HG03432 (cell line): ENCODE data around the gene PIK3R6.
"Not testable (repeated sequence)": the region's sequence is repeated elsewhere in the genome, so short reads cannot be mapped to it uniquely, and the experiment has no call there.

ENCODE experiments used
- ATAC-seq: cut with Tn5 transposase; IDR thresholded peaks from one replicate; pipeline ENCODE4 v1.9.1; 2021; ENCODE audit warnings: mild to moderate bottlenecking, moderate library complexity; ENCODE audit not compliant: unreplicated experiment

PIK3R6 gene

DNA sequence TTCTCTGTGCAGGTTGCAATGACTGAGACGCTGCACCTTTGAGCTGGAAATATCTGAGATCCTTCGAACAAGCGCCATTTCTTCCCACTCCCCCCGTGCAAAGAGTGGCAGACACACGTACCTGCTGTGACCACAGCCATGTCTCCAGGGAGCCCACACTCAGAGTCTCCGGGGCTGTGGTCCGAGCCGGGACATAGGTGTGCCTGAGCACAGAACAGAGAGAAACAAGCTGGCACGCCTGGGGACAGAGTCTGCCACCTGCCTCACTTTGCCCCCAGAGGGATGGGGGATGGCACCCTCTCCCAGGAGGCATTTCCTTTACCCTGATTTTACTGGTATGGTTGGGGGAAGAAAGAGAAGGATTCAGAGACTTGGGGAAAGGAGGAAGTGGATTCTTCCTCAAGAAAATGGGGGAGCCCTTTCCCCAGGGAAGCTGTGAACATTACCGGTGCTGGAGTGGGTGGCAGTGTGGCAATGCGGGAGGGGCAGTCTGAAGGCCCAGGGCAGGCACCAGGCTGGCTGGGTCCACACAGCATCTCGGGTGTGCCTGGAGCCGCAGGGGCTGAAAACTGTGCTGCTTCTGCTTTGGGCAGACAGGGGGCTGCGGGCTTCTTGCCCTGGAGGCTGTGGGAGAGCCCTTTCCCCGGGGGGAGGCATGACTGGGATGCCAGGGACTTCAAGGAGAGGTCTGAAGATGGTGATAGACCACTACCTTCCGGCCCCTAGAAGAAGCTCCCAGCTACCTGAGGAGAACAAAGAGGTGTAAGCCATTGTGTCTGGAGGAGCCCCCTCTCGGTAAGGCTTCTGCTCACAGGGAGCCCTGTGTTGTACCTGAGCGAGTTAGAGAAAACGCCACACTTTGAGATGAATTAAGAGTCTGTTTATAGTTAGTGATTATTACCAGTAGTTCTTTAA, 6.6 kb upstream of the PIK3R6 start:
- no peak for ATAC-seq

DNA sequence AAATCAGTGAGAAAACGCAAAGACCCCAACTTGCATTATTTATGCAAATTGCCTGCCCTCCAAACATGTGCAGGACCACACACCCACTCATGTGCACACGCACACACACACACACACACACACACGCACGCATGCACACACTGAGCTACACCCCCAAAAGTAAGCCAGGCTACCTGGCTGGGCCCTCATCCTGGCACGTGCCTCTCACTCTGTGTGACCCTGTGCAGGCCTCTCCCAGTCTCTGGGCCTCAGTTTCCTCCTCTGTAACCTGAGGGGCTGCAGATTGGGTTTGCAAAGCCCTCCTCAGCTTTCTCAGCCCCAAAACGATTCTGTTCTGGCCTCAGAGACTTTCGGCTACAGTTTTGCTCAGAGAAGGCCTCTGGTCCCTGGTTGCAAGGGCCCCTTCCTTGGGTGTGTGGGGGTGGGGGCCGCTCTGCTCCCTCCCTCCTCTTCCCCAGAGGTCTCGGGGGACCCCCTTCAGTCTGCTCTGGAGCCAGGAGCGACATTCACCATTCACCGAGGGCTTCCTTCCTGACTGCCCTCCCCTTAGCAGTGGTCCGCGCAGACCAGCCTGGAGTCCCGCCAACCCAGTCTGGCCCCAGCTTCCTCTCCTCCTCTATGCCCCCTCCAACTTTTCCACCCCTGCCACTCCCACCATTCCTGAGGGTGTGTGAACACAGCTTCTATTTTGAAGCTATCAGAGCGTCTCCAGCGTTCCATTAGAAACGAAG, 5.4 kb upstream of the PIK3R6 start:
- ATAC-seq = no peak

DNA sequence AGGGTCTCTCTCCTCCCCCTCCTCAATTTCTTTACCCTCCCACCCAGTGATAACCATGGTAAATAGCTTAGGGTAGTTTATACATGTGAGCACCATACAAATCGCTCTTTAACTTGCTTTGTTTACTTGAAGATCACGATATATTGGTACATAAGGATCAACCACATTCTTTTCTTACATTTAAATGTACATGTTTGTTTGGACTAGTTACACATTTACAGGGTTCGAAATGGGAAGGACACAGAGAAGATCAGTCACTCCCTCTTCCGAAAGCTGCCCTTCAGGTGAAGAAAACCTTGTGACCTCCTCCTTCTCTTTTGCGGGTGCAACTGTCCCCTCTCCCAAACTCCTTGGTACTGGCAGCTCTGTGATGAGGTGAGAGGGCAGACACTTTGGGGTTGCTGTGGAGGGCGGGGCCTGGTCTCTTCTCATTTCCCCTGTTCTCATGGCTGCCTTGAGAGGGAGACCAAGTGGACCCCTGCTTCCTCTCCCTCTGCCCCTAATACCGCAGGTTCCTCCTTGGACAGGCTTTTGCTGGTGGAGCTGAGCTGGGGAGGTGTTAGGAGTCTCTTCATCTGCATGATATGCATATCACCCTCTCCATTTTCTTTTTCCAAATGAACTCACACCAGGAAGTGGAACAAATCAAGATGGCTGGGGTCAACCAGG, 4.7 kb upstream of the PIK3R6 start:
- ATAC-seq = no peak

DNA sequence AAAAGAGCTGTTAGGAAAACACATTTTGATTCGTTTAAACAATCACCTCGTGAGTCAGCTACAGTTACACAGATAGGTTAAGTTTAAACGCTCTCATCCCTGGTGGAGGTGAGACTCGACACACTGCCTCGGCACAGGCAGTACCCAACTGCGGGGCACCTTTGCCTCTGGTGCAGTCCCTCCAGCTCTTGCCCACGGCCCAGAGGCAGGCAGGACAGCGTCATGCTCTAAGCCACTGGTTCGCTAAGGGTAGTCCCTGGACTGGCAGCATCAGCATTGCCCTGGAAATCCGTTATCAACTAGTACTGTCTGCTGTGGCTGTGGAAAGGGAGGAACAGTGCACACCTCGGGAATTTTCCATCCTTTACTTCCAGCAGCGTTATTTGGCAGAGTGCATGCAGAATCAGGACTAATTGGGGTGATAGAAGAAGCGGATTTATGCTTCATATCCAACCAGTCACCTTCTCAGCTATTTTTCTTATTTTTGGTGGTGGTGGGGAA, 3.7 kb upstream of the PIK3R6 start:
- ATAC-seq = no peak

DNA sequence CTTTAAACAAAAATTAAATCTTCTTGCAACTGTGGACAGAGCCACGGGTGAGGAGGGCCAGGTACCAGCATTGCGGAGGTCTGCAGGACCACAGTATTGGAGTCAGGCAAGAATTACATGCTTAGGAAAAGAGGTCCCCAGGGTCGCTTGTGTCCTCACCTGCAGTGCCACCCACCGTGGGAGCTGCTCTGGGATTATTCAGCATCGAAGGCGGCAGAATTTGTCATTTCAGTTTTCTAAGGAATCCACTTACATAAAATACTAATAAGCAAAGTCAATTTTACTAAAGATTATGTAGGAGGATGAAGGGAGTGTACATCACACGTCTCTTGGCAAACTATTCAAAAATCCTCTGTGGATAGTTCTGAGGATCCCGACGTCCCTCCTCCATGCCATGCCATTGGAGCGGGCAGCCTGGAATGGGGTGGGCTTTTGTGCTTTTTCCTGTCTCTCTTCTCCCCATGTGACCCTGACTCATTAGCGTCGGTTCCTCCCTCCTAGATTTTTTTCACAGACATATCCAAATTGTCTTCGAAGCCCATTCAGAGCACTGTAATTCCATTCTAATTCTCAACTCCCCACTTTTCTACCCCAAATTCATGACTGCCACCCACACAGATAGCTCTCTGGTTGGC, 3.0 kb upstream of the PIK3R6 start:
- no peak for ATAC-seq

DNA sequence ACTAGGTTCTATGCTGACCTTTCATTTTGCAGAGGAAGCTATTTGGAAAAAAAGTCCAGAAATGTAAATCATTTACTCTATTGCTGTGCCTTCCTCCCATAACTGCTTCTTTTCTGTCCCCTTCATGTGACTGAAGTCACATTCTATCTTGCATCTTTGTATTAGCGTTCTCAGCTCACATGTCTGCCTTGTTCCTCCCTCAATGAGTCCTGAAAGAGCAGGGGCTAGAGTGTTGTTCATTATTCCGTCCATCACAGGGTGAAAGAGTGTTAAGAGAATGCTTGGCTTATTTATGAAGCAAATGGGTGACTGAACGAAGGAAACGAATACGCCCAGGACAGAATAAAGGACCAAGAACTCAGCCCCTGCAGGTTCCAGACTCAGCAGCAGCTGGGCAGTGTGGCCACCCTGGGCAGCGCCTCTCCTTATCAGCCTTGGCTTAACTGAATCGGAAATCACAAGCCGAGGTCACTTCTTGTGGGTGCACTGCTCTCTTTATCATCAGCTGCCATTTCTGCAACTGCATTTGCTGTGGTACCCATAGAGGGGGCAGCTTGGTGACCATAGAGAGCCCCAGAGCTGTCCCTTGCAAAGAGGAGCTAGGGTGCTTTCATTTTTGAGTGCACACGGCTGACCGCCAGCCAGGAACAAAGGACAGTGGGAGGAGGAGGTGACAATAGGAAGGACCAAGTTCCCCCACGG, 1.8 kb upstream of the PIK3R6 start:
- ATAC-seq = peak; percentile 19

DNA sequence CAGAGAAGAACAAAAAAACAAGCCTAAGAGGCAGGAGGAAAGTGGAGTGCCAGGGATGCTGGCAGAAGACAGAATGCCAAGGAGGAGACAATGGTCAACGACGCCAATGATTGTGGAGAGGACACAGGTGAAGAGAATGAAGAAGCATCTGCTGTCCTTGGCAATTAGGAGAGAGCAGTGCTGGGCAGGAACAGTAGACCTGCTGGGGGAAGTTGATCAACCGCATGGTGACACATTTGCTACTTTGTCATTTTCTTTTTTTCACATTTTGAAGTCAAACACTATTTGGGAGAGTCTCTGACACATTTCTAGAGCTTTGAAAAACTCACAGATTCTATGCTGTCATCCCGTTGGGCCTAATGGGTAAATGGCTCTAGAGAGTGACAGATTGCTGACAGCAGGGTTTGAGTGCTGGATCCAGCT, 1.1 kb upstream of the PIK3R6 start:
- ATAC-seq = peak; percentile 55

DNA sequence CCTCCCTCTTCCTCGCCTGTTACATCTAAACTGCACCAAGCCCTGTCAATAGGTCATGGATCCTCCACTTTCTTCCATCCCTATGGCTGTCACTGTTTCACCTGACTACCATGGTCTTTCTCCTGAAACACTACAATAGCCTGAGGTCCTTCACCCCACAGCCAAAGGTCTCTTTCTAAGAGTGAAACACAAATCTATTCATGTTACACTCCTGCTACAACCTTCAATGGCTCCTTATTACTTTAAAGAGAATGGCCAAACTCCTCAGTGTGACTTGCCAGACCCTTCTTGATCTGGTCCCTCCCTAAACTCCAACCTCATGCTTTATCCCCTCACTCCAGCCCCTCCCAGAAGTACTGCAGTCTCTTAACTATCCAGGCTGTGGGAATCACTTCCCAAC, 618 bp upstream of the PIK3R6 start:
- ATAC-seq = no peak

DNA sequence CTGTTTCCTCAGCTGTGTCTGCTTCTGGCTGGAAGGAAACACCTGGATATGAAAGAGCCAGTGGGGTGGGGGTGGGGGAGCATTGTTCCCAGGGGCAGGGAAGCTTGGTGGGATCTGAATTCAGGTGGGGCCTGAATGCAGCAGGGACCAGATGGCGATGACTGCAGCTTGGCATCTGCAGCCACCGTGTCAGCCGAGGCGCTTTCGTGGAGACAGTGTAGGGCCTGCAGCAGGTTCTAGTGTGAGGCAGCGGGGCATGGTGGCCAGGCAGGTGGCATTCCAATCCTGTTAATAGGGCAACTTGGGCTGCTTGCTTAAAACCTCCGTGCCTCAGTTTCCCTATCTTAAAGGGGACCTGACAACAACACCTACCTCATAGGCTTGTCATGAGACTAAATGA, 1.7 kb downstream of the PIK3R6 start:
- no peak for ATAC-seq

DNA sequence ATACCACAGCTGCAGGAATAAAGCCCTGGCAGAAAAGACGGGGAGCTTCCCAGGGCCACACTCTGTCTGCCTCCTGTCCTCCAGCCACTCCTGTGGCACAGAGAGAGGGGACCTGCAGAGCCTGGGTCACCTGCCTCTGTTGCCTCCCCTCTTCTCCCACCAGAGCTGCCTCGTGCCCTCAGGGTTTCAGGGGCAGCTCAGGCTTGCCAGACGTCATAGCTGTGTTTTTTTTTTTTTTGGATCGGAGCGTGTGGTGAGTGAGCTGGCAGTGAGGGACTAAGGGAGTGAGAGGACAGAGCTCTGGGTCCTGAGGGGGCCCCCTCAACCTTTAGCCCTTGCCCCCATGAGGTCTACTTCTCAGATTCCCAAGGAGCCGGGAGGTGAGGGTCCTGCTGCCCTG, 2.1 kb downstream of the PIK3R6 start:
- ATAC-seq = no peak

DNA sequence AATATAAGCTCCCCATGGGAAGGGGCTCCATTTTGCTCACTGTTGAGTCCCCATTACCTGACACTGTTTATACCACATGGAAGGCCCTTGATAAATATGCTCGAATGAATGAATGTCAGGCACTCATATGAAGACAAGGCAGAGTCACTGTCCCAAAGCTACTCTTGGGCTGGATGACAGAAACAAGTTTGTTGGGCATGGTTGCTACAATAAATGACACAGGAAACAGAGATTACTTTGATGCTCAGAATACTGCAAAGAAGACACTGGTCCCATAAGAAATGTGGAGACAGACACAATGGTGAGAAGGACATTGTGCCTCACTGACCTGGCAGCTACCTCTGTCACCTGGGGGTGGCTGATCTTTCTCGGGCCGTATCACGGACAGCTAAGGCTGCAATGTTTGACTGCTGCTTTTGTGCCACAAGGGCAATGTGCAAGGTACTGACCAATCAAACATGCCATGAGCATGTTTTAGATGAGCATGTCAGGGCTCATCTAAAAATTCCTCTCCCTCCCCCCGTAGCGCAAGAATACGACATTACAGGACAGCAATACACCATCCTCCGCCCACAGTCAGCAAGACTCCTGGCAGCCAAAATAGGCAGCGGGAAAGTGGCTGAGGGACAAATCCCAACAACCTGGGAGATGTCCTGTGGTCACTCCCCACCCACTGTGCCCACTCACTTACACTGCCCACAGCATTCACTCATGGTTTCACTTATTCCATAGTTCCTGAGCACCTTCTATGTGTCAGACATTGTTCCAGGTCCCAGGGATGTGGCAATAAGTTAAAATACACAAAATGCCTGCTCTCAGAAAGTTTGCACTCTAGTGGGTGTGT, 5.0 kb downstream of the PIK3R6 start:
- ATAC-seq = no peak

DNA sequence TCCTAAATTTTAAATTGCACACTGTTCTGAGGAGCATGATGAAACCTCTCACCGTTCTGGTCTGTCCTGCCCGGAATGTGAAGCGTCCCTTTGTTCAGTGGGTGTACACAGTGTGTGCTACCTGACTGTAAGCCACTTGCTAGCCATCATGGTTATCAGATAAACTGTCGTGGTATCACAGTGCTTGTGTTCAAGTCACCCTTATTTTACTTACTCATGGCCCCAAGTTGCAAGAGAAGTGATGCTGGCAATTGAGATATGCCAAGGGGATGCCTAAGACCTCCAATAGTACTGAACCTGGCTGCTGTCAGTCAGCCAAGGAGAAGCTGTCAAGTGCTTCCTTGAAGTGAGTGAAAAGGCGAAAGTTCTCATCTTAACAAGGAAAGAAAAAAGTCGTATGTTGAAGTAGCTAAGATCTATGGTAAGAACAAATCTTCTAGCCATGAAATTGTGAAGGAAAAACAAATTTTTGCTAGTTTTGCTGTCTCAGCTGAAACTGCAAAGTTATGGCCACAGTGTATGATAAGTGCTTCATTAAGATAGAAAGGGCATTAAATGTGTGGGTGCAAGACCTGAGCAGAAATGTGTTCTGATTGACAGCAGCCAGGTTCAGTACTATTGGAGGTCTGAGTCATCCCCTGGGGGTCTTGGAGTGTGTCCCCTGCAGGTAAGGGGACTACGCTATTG, 5.8 kb downstream of the PIK3R6 start:
- no peak for ATAC-seq

DNA sequence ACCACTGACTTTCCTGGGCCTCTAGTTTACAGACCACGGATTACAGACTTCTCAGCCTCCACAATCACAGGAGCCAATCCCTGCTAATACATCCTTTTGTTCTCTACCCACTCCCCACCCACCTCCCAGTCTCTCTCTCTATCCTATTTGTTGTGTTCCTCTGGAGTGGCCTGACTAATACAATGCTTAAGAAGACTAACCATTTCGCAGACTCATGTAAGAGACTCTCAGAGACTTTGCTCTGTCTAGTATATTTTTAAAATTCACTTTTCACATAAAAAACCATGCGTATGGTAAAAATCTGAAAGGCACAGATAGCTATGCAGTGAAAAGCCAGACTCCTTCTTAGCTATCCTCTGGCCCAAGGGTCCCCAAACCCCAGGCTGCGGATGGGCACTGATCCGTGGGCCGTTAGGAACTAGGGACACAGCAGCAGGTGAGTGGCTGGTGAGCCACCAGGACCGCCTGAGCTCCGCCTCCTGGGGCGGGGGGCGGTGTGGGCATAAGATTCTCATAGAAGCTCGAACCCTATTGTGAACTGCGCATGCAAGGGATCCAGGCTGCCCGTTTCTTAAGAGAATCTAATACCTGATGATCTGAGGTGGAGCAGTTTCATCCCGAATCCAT, 7.6 kb downstream of the PIK3R6 start:
- ATAC-seq = no peak

DNA sequence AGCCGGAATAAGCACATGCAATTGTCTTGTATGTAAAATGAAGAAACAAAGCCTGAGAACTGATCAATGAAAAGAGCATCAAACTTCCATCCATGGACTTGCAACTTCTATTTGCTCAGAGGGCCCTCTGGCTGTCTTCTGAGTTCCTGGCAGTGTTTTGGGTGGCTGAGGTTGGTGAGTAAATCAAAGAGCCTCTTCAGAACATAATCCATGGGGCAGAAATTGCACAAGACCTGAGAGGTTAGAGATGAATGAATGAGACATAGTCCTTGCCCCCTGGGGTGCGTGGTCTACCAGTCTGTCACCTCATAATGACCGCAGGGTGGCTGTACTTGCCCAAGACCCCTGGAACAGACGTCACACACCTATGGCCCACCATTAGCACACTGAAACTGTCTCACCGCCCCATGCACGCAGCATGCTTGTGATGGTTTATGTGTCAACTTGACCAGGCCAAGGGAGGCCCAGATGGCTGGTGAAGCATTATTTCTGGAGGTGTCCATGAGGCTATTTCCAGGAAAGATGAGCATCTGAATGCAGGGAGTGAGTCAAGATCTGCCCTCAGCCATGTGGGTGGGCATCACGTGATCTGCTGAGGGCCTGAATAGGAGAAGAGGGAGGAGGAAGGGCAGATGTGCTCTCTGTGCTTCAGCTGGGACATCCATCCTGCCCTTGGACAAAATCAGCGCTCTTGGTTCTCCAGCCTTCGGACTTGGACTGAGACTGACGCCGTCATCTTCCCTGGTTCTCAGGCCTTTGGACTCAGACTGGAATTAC, 8.3 kb downstream of the PIK3R6 start:
- no peak for ATAC-seq

DNA sequence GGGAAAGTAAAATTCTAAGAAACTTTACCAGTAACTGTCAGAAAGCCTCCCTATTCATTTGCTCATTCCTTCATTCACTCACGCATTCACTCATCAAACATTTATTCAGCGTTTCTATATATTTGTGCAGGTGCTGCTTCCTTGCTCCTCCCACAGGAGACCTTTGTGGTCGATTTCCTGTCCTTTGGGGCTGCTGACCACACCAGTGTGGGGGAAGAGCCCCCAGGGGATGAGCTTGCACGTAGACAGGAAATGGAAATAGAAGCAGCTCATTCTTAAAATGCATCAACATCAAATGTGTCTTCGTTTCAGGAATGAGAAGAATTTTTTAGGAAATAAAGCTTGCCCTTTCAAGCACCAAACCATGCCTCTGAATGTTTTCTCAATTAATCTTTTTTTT, 9.6 kb downstream of the PIK3R6 start:
- ATAC-seq = peak; percentile 54

DNA sequence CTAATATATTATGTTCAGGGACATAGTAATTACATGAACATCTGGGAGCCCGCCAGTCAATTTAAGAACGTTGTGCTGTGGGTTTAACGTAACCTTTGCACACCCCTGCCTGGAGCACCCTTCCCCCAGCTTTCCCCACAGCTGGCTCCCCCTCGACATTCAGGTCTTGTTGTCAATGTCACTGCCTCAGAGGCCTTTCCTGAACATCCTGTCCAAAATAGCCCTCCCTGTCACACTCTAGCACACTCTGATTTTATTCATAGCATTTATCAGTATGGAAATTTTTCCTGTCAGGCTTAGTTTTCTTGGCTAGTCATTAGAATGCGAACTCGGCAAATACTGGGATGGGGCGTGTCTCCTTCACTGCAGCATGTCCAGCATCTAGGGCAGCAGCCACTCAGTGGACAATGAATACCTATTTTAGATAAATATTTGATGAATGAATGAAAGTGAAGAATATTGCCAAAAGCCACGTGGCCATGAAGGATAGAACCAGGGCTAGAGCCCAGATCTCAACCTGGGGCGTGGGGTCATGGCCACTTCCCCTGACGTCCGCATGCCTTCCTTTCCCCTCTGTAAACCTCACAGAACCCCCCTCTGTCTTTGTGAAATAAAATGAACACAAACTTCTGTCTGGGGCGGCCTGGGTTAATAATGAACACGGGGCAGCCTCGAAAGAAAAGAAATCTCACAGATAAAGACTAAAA, 10.5 kb downstream of the PIK3R6 start:
- no peak for ATAC-seq

DNA sequence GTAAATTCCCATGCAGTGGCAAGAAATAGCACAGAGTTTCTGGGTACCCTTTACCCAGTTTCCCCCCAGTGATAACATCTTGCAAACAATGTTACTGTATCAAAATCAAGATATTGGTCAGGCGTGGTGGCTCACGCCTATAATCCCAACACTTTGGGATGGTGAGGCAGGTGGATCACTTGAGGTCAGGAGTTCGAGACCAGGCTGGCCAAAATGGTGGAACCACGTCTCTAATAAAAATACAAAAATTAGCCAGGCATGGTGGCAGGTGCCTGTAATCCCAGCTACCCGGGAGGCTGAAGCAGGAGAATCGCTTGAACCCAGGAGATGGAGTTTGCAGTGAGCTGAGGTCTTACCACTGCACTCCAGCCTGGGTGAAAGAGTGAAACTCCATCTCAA, 11.3 kb downstream of the PIK3R6 start:
- not testable (repeated sequence) for ATAC-seq
